Glutamatergic neuron (in vitro differentiated cells): Measurements from ENCODE around the gene CSRNP3. TPM values are rescaled to one million over a fixed set of nuclear protein-coding genes. Genes with fewer than 3 reads are reported as not detected.
"Not testable (repeated sequence)": the region's sequence is repeated elsewhere in the genome, so short reads cannot be mapped to it uniquely, and the experiment has no call there.

Source experiments
- DNase-seq: peaks from one replicate; pipeline ENCODE4 v3.0.0; 2022
- H3K27ac Mint-ChIP-seq: one replicate; pipeline ENCODE4 v1.8.0; 2020; ENCODE audit warnings: mild to moderate bottlenecking, mixed read lengths, inconsistent platforms; ENCODE audit not compliant: unreplicated experiment
- H3K27me3 Mint-ChIP-seq: one replicate; pipeline ENCODE4 v1.8.0; 2020; ENCODE audit warnings: mild to moderate bottlenecking, moderate library complexity, mixed read lengths, inconsistent platforms; ENCODE audit not compliant: unreplicated experiment
- H3K36me3 Mint-ChIP-seq: one replicate; pipeline ENCODE4 v1.8.0; 2020; ENCODE audit warnings: mild to moderate bottlenecking, mixed read lengths, inconsistent platforms; ENCODE audit not compliant: unreplicated experiment
- H3K4me1 Mint-ChIP-seq: one replicate; pipeline ENCODE4 v1.8.0; 2020; ENCODE audit warnings: mild to moderate bottlenecking, low read depth, mixed read lengths, inconsistent platforms; ENCODE audit not compliant: unreplicated experiment
- H3K4me3 Mint-ChIP-seq: one replicate; pipeline ENCODE4 v1.8.0; 2020; ENCODE audit warnings: mild to moderate bottlenecking, mixed read lengths, inconsistent platforms; ENCODE audit not compliant: unreplicated experiment
- H3K9me3 Mint-ChIP-seq: one replicate; pipeline ENCODE4 v1.8.0; 2020; ENCODE audit warnings: mild to moderate bottlenecking, moderate library complexity, mixed read lengths, inconsistent platforms; ENCODE audit not compliant: unreplicated experiment
- total RNA-seq: library from RNA; stranded (reverse); fragmentation: NEBNext Ultra II Directional; extraction: Animal tissue kit (Norgen Biotek cat#: 25700); gene quantifications from one replicate; pipeline ENCODE4 v1.2.1, GENCODE V29; 2021; ENCODE audit not compliant: unreplicated experiment
- TF ChIP-seq, protein P1 (sequence below): fragments of 200-600 bp; sonication (generic); IDR thresholded peaks from one replicate; pipeline ENCODE4 v1.5.0; 2021; ENCODE audit not compliant: partially characterized antibody, unreplicated experiment

CSRNP3 gene
- total RNA-seq, 1 donor from 2014 or later = 23.0 TPM

DNA sequence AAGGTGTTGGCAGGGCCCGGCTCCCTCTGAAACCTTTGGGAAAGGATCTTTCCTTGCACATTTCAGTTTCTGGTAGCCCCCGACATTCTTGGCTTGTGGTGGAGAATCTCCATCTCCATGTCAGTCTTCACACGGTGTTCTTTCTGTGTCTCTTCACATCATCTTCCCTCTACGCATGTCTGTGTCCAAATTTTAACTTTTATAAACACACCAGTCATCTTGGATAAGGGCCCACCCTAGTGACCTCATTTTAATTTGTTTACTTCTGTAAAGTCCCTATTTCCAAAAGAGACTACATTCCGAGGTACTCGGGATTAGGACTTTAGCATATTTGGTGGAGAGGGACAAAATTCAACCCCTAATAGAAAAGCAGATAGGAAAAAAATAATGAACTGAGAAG, 186.2 kb downstream of the CSRNP3 start:
- H3K27ac Mint-ChIP-seq = no peak overlapping the region
- TF ChIP-seq, protein P1, sequence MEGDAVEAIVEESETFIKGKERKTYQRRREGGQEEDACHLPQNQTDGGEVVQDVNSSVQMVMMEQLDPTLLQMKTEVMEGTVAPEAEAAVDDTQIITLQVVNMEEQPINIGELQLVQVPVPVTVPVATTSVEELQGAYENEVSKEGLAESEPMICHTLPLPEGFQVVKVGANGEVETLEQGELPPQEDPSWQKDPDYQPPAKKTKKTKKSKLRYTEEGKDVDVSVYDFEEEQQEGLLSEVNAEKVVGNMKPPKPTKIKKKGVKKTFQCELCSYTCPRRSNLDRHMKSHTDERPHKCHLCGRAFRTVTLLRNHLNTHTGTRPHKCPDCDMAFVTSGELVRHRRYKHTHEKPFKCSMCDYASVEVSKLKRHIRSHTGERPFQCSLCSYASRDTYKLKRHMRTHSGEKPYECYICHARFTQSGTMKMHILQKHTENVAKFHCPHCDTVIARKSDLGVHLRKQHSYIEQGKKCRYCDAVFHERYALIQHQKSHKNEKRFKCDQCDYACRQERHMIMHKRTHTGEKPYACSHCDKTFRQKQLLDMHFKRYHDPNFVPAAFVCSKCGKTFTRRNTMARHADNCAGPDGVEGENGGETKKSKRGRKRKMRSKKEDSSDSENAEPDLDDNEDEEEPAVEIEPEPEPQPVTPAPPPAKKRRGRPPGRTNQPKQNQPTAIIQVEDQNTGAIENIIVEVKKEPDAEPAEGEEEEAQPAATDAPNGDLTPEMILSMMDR = no peak
- H3K4me1 Mint-ChIP-seq = no peaks in the 10 kb centered on the region
- H3K9me3 Mint-ChIP-seq = peaks cover 5% of the 10 kb centered on the region
- no peak overlapping the region for H3K4me3 Mint-ChIP-seq
- peaks cover 2% of the 10 kb centered on the region for H3K27me3 Mint-ChIP-seq
- no peak for DNase-seq
- peaks cover 5% of the 10 kb centered on the region for H3K36me3 Mint-ChIP-seq

DNA sequence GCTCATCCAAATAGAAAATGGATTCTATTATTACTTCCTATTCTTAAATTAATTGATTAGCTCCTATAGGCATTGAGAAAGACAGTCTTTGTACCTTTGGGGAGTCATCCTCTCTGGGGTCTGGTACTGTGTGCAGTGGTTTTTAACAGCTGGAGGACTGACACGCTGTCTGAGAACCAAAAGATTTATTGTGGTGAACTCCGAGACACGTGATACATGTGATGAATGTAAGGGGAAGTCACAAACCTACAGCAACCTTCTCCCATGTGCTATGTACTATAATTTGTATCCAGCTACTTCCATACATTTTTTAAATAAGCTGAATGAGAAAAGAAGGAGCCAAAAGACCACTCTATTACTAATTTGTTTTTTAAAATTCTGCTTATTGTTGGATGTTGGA, 190.9 kb downstream of the CSRNP3 start:
- H3K4me3 Mint-ChIP-seq = no peak overlapping the region
- peaks cover 5% of the 10 kb centered on the region for H3K36me3 Mint-ChIP-seq
- H3K27me3 Mint-ChIP-seq = peaks cover 2% of the 10 kb centered on the region
- TF ChIP-seq, protein P1 = no peak
- peaks cover 7% of the 10 kb centered on the region for H3K9me3 Mint-ChIP-seq
- H3K27ac Mint-ChIP-seq = no peak overlapping the region
- no peak for DNase-seq
- H3K4me1 Mint-ChIP-seq = peaks cover 8% of the 10 kb centered on the region

DNA sequence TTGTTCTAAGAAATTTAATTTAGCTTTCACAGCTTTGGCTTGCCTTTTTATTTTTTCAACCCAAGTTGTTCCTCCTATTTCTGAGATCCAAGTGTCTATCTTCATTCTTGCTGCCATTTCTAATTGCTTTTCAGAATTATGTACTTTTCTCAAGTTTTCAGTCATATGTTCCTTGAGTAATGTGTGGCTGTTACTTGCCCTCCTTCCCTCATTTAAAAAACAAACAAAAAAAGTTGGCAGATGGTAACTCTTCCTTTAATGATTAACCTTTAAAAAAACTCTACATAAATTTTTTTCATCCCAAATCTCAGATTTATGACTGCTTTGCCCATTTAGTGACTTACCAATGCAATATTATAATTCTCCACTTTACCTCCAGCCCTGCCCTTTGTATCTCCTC, 193.2 kb downstream of the CSRNP3 start:
- Mint-ChIP-seq H3K4me1 (peaks cover 8% of the 10 kb centered on the region), H3K36me3 (peaks cover 5% of the 10 kb centered on the region)

DNA sequence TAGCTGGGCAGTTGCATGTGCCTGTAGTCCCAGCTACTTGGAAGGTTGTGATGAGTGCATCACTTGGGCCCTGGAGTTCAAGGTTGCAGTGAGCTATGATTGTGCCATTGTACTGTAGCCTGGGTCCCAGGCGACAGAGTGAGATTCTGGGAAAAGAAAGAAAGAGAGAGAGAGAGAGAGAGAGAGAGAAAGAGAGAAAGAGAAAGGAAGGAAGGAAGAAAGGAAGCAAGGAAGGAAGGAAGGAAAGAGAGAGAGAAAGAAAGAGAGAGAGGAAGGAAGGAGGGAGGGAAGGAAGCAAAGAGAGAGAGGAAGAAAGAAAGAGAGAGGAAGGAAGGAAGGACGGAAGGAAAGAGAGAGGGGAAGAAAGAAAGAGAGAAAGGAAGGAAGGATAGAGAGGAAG, 196.1 kb downstream of the CSRNP3 start:
- Mint-ChIP-seq H3K4me1 (peaks cover 8% of the 10 kb centered on the region), H3K4me3 (no peak overlapping the region), H3K27me3 (peaks cover 2% of the 10 kb centered on the region), H3K9me3 (peaks cover 9% of the 10 kb centered on the region), H3K27ac (no peak overlapping the region), H3K36me3 (no peaks in the 10 kb centered on the region)
- no peak for DNase-seq
- TF ChIP-seq, protein P1 = no peak

More for the DNA sequence above, 193.2 kb downstream of the CSRNP3 start:
- DNase-seq = no peak
- Mint-ChIP-seq H3K9me3 (peaks cover 13% of the 10 kb centered on the region), H3K4me3 (no peak overlapping the region), H3K27me3 (peaks cover 2% of the 10 kb centered on the region), H3K27ac (no peak overlapping the region)
- TF ChIP-seq, protein P1 = no peak

DNA sequence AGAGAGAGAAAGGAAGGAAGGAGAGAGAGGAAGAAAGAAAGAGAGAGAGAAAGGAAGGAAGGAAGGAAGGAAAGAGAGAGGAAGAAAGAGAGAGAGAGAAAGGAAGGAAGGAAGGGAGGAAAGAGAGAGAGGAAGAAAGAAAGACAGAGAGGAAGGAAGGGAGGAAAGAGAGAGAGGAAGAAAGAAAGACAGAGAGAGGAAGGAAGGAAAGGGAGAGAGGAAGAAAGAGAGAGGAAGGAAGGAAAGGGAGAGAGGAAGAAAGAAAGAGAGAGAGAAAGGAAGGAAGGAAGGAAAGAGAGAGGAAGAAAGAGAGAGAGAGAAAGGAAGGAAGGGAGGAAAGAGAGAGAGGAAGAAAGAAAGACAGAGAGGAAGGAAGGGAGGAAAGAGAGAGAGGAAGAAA, 196.6 kb downstream of the CSRNP3 start:
- not testable (repeated sequence) for H3K4me3 Mint-ChIP-seq, DNase-seq, H3K4me1 Mint-ChIP-seq, H3K27me3 Mint-ChIP-seq, H3K27ac Mint-ChIP-seq, H3K9me3 Mint-ChIP-seq, H3K36me3 Mint-ChIP-seq

DNA sequence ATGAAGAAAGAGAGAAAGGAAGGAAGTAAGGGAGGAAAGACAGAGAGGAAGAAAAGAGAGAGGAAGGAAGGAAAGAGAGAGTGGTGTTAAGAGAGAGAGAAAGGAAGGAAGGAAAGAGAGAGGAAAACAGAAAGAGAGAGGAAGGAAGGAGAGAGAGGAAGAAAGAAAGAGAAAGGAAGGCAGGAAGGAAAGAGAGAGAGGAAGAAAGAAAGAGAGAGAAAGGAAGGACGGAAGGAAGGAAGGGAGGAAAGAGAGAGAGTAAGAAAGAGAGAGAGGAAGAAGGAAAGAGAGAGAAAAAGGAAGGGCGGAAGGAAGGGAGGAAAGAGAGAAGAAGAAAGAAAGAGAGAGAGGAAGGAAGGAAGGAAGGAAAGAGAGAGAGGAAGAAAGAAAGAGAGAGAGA, 197.1 kb downstream of the CSRNP3 start:
- Mint-ChIP-seq H3K27ac (no peak overlapping the region), H3K9me3 (peaks cover 7% of the 10 kb centered on the region), H3K4me1 (peaks cover 4% of the 10 kb centered on the region), H3K4me3 (no peak overlapping the region), H3K27me3 (peaks cover 2% of the 10 kb centered on the region), H3K36me3 (peaks cover 7% of the 10 kb centered on the region)
- TF ChIP-seq, protein P1 = no peak
- no peak for DNase-seq
